Mucosa of rectum (tissue), 2 donors: ENCODE measurements around the gene MIPEP.
"Not testable (repeated sequence)": the region's sequence is repeated elsewhere in the genome, so short reads cannot be mapped to it uniquely, and the experiment has no call there.

ENCODE experiments used
- H3K27ac ChIP-seq, 2 donors: one replicate each; pipeline ENCODE4 v1.7.0; 2013; ENCODE audit warnings: inconsistent platforms in 2 of 2, low read depth in 2 of 2, low read length in 2 of 2
- H3K27me3 ChIP-seq, 2 donors: one replicate each; pipeline ENCODE4 v1.7.0; 2013; ENCODE audit warnings: low read length in 2 of 2; ENCODE audit not compliant: control insufficient read depth in 2 of 2, insufficient read depth in 2 of 2
- H3K36me3 ChIP-seq, 2 donors: one replicate each; pipeline ENCODE4 v1.7.0; 2013; ENCODE audit warnings: low read length in 2 of 2; ENCODE audit not compliant: control insufficient read depth in 2 of 2, insufficient read depth in 2 of 2
- H3K4me1 ChIP-seq, 2 donors: one replicate each; pipeline ENCODE4 v1.7.0; 2013; ENCODE audit warnings: low read length in 2 of 2, mild to moderate bottlenecking in 1 of 2; ENCODE audit not compliant: control insufficient read depth in 2 of 2, insufficient read depth in 2 of 2
- H3K4me3 ChIP-seq, 2 donors: one replicate each; pipeline ENCODE4 v1.7.0; 2013; ENCODE audit warnings: low read length in 2 of 2
- H3K9ac ChIP-seq, 2 donors: one replicate each; pipeline ENCODE4 v1.7.0; 2013; ENCODE audit warnings: low read length in 2 of 2, low read depth in 1 of 2, mild to moderate bottlenecking in 1 of 2
- H3K9me3 ChIP-seq, 2 donors: one replicate each; pipeline ENCODE4 v1.7.0; 2013; ENCODE audit warnings: low read length in 2 of 2; ENCODE audit not compliant: control insufficient read depth in 2 of 2
- donor health status: healthy.
- donor health status: Normal muscosa, but diverticular disease.

Gene MIPEP

GRCh38 chr13:23754506-23754905 is 134.7 kb downstream of the MIPEP start:
- Histone ChIP-seq H3K9ac (no peak overlapping the region), H3K27ac (no peak overlapping the region), H3K27me3 (no peaks in the 10 kb centered on the region), H3K9me3 (no peaks in the 10 kb centered on the region), H3K4me1 (no peaks in the 10 kb centered on the region), H3K36me3 (peaks cover 3 to 6% of the 10 kb centered on the region in 2 donors), H3K4me3 (no peak overlapping the region)

- H3K4me1 ChIP-seq: no peaks in the 10 kb centered on the region
- H3K4me3 ChIP-seq: no peak overlapping the region
- no peak overlapping the region for H3K27ac ChIP-seq
- H3K27me3 ChIP-seq: no peaks in the 10 kb centered on the region
- H3K9me3 ChIP-seq: no peaks in the 10 kb centered on the region
- peaks cover 3 to 6% of the 10 kb centered on the region in 2 donors for H3K36me3 ChIP-seq
- H3K9ac ChIP-seq: no peak overlapping the region
These were observed 135.7 kb downstream of the MIPEP start for GRCh38 chr13:23753458-23753857.

GRCh38 chr13:23752111-23753001 is 136.8 kb downstream of the MIPEP start:
- Histone ChIP-seq H3K27me3 (no peaks in the 10 kb centered on the region), H3K36me3 (peaks cover 3 to 6% of the 10 kb centered on the region in 2 donors), H3K4me1 (no peaks in the 10 kb centered on the region), H3K27ac (no peak overlapping the region), H3K9me3 (no peaks in the 10 kb centered on the region), H3K9ac (no peak overlapping the region), H3K4me3 (no peak overlapping the region)

- Histone ChIP-seq H3K9me3 (no peaks in the 10 kb centered on the region), H3K9ac (no peak overlapping the region), H3K27me3 (no peaks in the 10 kb centered on the region), H3K4me1 (no peaks in the 10 kb centered on the region), H3K36me3 (peaks cover 3 to 6% of the 10 kb centered on the region in 2 donors), H3K4me3 (no peak overlapping the region), H3K27ac (no peak overlapping the region)
These were observed 138.0 kb downstream of the MIPEP start for GRCh38 chr13:23751195-23751594.

- peaks cover 3 to 6% of the 10 kb centered on the region in 2 donors for H3K36me3 ChIP-seq
- no peaks in the 10 kb centered on the region for H3K9me3 ChIP-seq
- no peak overlapping the region for H3K4me3 ChIP-seq
- H3K9ac ChIP-seq: no peak overlapping the region
- H3K27ac ChIP-seq: no peak overlapping the region
- H3K27me3 ChIP-seq: no peaks in the 10 kb centered on the region
- H3K4me1 ChIP-seq: no peaks in the 10 kb centered on the region
These were observed 138.6 kb downstream of the MIPEP start for GRCh38 chr13:23750383-23751121.

- Histone ChIP-seq H3K27ac (no peak overlapping the region), H3K9ac (no peak overlapping the region), H3K9me3 (no peaks in the 10 kb centered on the region), H3K36me3 (peaks cover 0 to 3% of the 10 kb centered on the region in 2 donors), H3K27me3 (no peaks in the 10 kb centered on the region), H3K4me1 (no peaks in the 10 kb centered on the region), H3K4me3 (no peak overlapping the region)
These were observed 139.8 kb downstream of the MIPEP start for GRCh38 chr13:23749288-23749873.

GRCh38 chr13:23748109-23748990 is 140.8 kb downstream of the MIPEP start:
- Histone ChIP-seq H3K9ac (no peak overlapping the region), H3K27me3 (no peaks in the 10 kb centered on the region), H3K9me3 (no peaks in the 10 kb centered on the region), H3K4me1 (no peaks in the 10 kb centered on the region), H3K4me3 (no peak overlapping the region), H3K36me3 (peaks cover 0 to 3% of the 10 kb centered on the region in 2 donors), H3K27ac (no peak overlapping the region)

- H3K36me3 ChIP-seq, H3K27me3 ChIP-seq, H3K9ac ChIP-seq, H3K9me3 ChIP-seq, H3K4me3 ChIP-seq, H3K27ac ChIP-seq, H3K4me1 ChIP-seq: not testable (repeated sequence)
These were observed 143.1 kb downstream of the MIPEP start for GRCh38 chr13:23746141-23746540.

GRCh38 chr13:23744315-23744714 is 144.9 kb downstream of the MIPEP start:
- no peaks in the 10 kb centered on the region for H3K27me3 ChIP-seq
- H3K36me3 ChIP-seq: no peaks in the 10 kb centered on the region
- H3K27ac ChIP-seq: no peak overlapping the region
- H3K4me1 ChIP-seq: no peaks in the 10 kb centered on the region
- H3K4me3 ChIP-seq: no peak overlapping the region
- H3K9me3 ChIP-seq: no peaks in the 10 kb centered on the region
- H3K9ac ChIP-seq: no peak overlapping the region
